HepG2 (cell line): ENCODE results near the gene PSMB10. TPM values are rescaled to one million over a fixed set of nuclear protein-coding genes. Genes with fewer than 3 reads are reported as not detected.
A peak's percentile ranks its signal among the peaks of the same experiment; 100 is the strongest.

Experiments
- ATAC-seq: fragments of 200-7000 bp; cut with Tn5 transposase; 3 replicates; pipeline ENCODE4 v1.9.1; 2020; ENCODE audit warnings: mild to moderate bottlenecking, moderate library complexity
- BruUV-seq: library from RNA; stranded (reverse); fragments of 400-500 nt; replicated peaks from 2 replicates; lab custom pipeline; 2021; lab: Mats Ljungman, UMichigan
- CTCF ChIA-PET: fragments of 300-600 bp; formaldehyde crosslinking; extraction: SDS; loops from one replicate; lab custom pipeline; 2021; ENCODE audit warnings: low total read pairs, inconsistent platforms, low intra/inter-chr PET ratio; lab: Yijun Ruan, JAX
- POLR2A ChIA-PET: fragments of 350-600 bp; sonication (Branson Sonifier 250); formaldehyde crosslinking; loops from one replicate; lab custom pipeline; 2020; ENCODE audit warnings: antibody characterized with exemption, inconsistent platforms; lab: Yijun Ruan, JAX
- DNase-seq: peaks from one replicate; pipeline ENCODE4 v3.0.0-alpha.2; 2015; ENCODE audit warnings: low spot score
- FAIRE-seq: peaks from 3 replicates; lab custom pipeline; 2011; peaks lifted over from hg19 to GRCh38; lab: Jason Lieb, UNC
- H2AFZ ChIP-seq: one replicate; pipeline ENCODE4 v1.6.1; 2011; ENCODE audit warnings: low read length, inconsistent platforms
- H3K27ac ChIP-seq: fragments of 300-600 bp; 3 replicates; pipeline ENCODE4 v1.8.0; 2011; ENCODE audit warnings: mixed run types, mild to moderate bottlenecking, mixed read lengths, low read length, inconsistent platforms; ENCODE audit not compliant: insufficient read depth; ENCODE audit errors: extremely low read length
- H3K27me3 ChIP-seq, 2 experiments: fragments of 200-600 bp in 1 of 2; 2 replicates in 1 of 2; 3 replicates in 1 of 2; pipeline versions ENCODE4 v1.6.0 to v1.8.0; 2011; ENCODE audit warnings: low read length in 2 of 2, mild to moderate bottlenecking in 2 of 2, moderate library complexity in 2 of 2, inconsistent platforms in 1 of 2; ENCODE audit not compliant: insufficient read depth in 2 of 2, control insufficient read depth in 1 of 2
- H3K36me3 ChIP-seq, 2 experiments: fragments of 200-600 bp in 1 of 2; replicated peaks in 1 of 2; 2 replicates in 1 of 2; 3 replicates in 1 of 2; pipeline versions ENCODE4 v1.5.1 to v1.8.0; 2011; ENCODE audit warnings: low read length in 2 of 2, inconsistent platforms in 1 of 2; ENCODE audit not compliant: insufficient read depth in 2 of 2, control insufficient read depth in 1 of 2
- H3K4me1 ChIP-seq: 2 replicates; pipeline ENCODE4 v1.5.1; 2012; ENCODE audit warnings: low read length, inconsistent platforms; ENCODE audit not compliant: insufficient read depth
- H3K4me2 ChIP-seq: 2 replicates; pipeline ENCODE4 v1.6.0; 2011; ENCODE audit warnings: low read depth, low read length, inconsistent platforms
- H3K4me3 ChIP-seq, 3 experiments: fragments of 200-600 bp in 1 of 3; sonication (generic), shearing (Covaris generic) in 1 of 3; replicated peaks in 1 of 3; 2 replicates each; pipeline ENCODE4 v1.5.1; 2011 to 2016; ENCODE audit warnings: low read length in 3 of 3, inconsistent platforms in 2 of 3, low read depth in 2 of 3, mild to moderate bottlenecking in 2 of 3, control low read depth in 1 of 3, mixed read lengths in 1 of 3; ENCODE audit not compliant: insufficient read depth in 1 of 3
- H3K79me2 ChIP-seq: one replicate; pipeline ENCODE4 v1.6.1; 2011; ENCODE audit warnings: low read length, inconsistent platforms; ENCODE audit not compliant: insufficient read depth
- H3K9ac ChIP-seq: 2 replicates; pipeline ENCODE4 v1.6.0; 2011; ENCODE audit warnings: mild to moderate bottlenecking, low read depth, low read length, inconsistent platforms; ENCODE audit not compliant: insufficient read depth
- H3K9me3 ChIP-seq: 2 replicates; pipeline ENCODE4 v1.5.1; 2012; ENCODE audit warnings: mild to moderate bottlenecking, low read length
- H4K20me1 ChIP-seq: 2 replicates; pipeline ENCODE4 v1.6.0; 2011; ENCODE audit warnings: inconsistent platforms, mild to moderate bottlenecking, low read length, moderate library complexity; ENCODE audit not compliant: insufficient read depth
- ARNT ChIP-seq: fragments of 450-650 bp; IDR thresholded peaks from 2 replicates; pipeline ENCODE4 v1.6.1; 2017
- HNRNPL ChIP-seq: fragments of 200-400 bp; formaldehyde crosslinking; IDR thresholded peaks from 2 replicates; pipeline ENCODE4 v1.6.1; 2017; ENCODE audit warnings: mild to moderate bottlenecking, low read depth, low read length
- KAT2B ChIP-seq: fragments of 150-350 bp; IDR thresholded peaks from 2 replicates; pipeline ENCODE4 v1.6.1; 2014; ENCODE audit warnings: low read depth, low read length, borderline replicate concordance
- NFIB ChIP-seq: sonication (generic); formaldehyde crosslinking; IDR thresholded peaks from 2 replicates; pipeline ENCODE4 v1.9.0; 2021; ENCODE audit warnings: missing genetic modification reagents, mild to moderate bottlenecking, borderline replicate concordance
- YEATS2 ChIP-seq: sonication (generic); formaldehyde crosslinking; IDR thresholded peaks from 2 replicates; pipeline ENCODE4 v1.4.0; 2020; ENCODE audit warnings: missing genetic modification reagents, borderline replicate concordance
- ZNF124 ChIP-seq: sonication (generic); formaldehyde crosslinking; IDR thresholded peaks from 2 replicates; pipeline ENCODE4 v1.4.0; 2020; ENCODE audit warnings: missing genetic modification reagents
- ZNF224 ChIP-seq: sonication (generic); formaldehyde crosslinking; IDR thresholded peaks from 2 replicates; pipeline ENCODE4 v1.5.0; 2020; ENCODE audit warnings: mild to moderate bottlenecking, missing genetic modification reagents
- ZNF34 ChIP-seq: sonication (generic); formaldehyde crosslinking; IDR thresholded peaks from 2 replicates; pipeline ENCODE4 v1.4.0; 2020; ENCODE audit warnings: mild to moderate bottlenecking, missing genetic modification reagents, borderline replicate concordance
- ZNF569 ChIP-seq: sonication (generic); formaldehyde crosslinking; IDR thresholded peaks from 2 replicates; pipeline ENCODE4 v1.5.0; 2020; ENCODE audit warnings: mild to moderate bottlenecking, missing genetic modification reagents, moderate library complexity, borderline replicate concordance
- ZSCAN31 ChIP-seq: sonication (generic); formaldehyde crosslinking; IDR thresholded peaks from 2 replicates; pipeline ENCODE4 v1.5.0; 2020; ENCODE audit warnings: low read depth, mild to moderate bottlenecking, missing genetic modification reagents
- WGBS: methylation state at CpG from one replicate; pipeline ENCODE4 v1.1.6; 2017; ENCODE audit warnings: low lambda C conversion rate; 5-methylcytosine and 5-hydroxymethylcytosine counted together
- in situ Hi-C: cut with HindIII; loops from 2 replicates; pipeline ENCODE4 v1.10.0; 2017; ENCODE audit warnings: low pct_unique_long_range_greater_than_20kb; ENCODE audit not compliant: extremely low pct_ligation_motif_present
- intact Hi-C: fragments of 100-400 bp; cut with micrococcal nuclease; formaldehyde crosslinking; loops from one replicate; pipeline ENCODE4 v1.10.0; 2022; ENCODE audit not compliant: unreplicated experiment
- polyA plus RNA-seq, 8 experiments: library from polyadenylated mRNA; depleted of rRNA in 3 of 8; stranded (reverse) in 7 of 8; unstranded in 1 of 8; fragments of >200 nt; fragmentation: Illumina TruSeq in 4 of 8; extraction: Trizol in 4 of 8; gene quantifications; 2 replicates each; pipeline versions ENCODE4 v1.2.1 to v1.2.3, GENCODE V29; 2011 to 2016; ENCODE audit warnings: low read depth in 4 of 8, missing spikeins in 1 of 8, mixed read lengths in 1 of 8; ENCODE audit not compliant: insufficient read depth in 1 of 8
- total RNA-seq, 5 experiments: library from RNA; depleted of rRNA; stranded (reverse); fragments of >200 nt; fragmentation: Illumina TruSeq; extraction: Trizol; gene quantifications; 2 replicates each; pipeline ENCODE4 v1.2.3, GENCODE V29; 2016; ENCODE audit warnings: low read depth in 1 of 5
- TF ChIP-seq, protein P1 (sequence below): fragments of 450-650 bp; IDR thresholded peaks from 2 replicates; pipeline ENCODE4 v1.6.1; 2017
- TF ChIP-seq, protein P2 (sequence below): sonication (generic); formaldehyde crosslinking; IDR thresholded peaks from 2 replicates; pipeline ENCODE4 v1.8.0; 2022; ENCODE audit warnings: mild to moderate bottlenecking, missing genetic modification reagents, borderline replicate concordance
- TF ChIP-seq, protein P3 (sequence below): sonication (generic); formaldehyde crosslinking; IDR thresholded peaks from 2 replicates; pipeline ENCODE4 v1.4.0; 2020; ENCODE audit warnings: missing genetic modification reagents
- TF ChIP-seq, protein P4 (sequence below): IDR thresholded peaks from 2 replicates; pipeline ENCODE4 v1.6.1; 2016
- TF ChIP-seq, protein P5 (sequence below): sonication (generic); formaldehyde crosslinking; IDR thresholded peaks from 2 replicates; pipeline ENCODE4 v1.5.1; 2020; ENCODE audit warnings: mild to moderate bottlenecking, missing genetic modification reagents, moderate library complexity
- TF ChIP-seq, protein P6 (sequence below): sonication (generic); formaldehyde crosslinking; IDR thresholded peaks from 2 replicates; pipeline ENCODE4 v1.4.0; 2020; ENCODE audit warnings: mild to moderate bottlenecking, missing genetic modification reagents

Gene PSMB10
- total and polyA plus RNA-seq, 2 of the 13 experiments (the other 11 are each of a cell fraction or from before 2014, with no cell fraction given): 12.7 to 65.9 TPM

DNA sequence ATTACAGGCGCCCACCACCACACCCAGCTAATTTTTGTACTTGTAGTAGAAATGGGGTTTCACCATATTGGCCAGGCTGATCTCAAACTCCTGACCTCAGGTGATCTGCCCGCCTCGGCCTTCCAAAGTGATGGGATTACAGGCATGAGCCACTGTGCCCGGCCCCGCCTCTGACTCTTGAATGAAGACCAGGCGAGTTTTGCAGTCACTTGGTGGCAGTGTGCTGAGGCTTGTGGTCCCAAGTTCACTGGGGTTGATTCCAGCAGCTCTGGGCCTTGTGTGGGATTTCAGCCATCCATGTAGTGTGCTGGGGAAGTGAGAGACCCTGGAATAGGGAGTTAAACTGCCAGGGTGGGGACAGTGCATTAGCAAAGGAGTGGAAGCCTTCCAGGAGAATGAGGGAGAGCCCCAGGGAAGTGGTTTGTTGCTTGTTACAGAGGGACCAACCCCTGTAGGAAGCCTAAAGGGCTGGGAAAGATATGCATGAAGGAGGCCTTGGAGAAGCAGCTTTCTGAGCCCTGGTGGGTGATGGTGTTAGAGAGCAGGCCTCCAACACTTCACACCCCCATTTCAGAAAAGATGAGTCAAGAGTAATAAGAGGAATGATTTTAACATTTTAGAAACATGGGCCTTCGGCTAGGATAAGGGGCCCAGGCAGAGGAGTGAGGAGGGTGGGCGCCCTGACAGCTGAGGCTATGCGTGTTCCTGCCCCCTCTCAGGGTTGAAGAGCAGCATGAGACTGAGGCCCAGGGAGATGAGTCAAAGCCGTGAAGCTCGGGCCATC lies 29.1 kb downstream of the PSMB10 start:
- no TSS peak for BruUV-seq
- peaks cover 15% of the 10 kb centered on the region for H3K4me1 ChIP-seq
- H2AFZ ChIP-seq: no peak overlapping the region
- CTCF ChIA-PET: no interaction called here
- peaks cover under 1% of the 10 kb centered on the region; the same call in 1 of the 2 replicates for H4K20me1 ChIP-seq
- POLR2A ChIA-PET: interaction anchor here (1.1 kb wide), 1 partner anchor 181 kb away, joined by 3 read pairs; no protein-coding TSS in a partner anchor
- peaks cover 11 to 37% of the 10 kb centered on the region in 2 experiments for H3K36me3 ChIP-seq
- in situ Hi-C loops: no loop called here
- intact Hi-C loops: no loop called here
- H3K4me3 ChIP-seq: no peak overlapping the region
- H3K4me2 ChIP-seq: no peak overlapping the region
- ATAC-seq (peak; percentile 83), FAIRE-seq (peak; percentile 71), DNase-seq (peak; percentile 48)
- H3K27me3 ChIP-seq: no peaks in the 10 kb centered on the region
- peak overlapping the region; percentile 20 for H3K27ac ChIP-seq
- no peaks in the 10 kb centered on the region for H3K79me2 ChIP-seq
- H3K9me3 ChIP-seq: no peaks in the 10 kb centered on the region
- 67% methylated on average over 11 of the region's 11 CpGs for WGBS
- peak overlapping the region; percentile 15; the same call in 1 of the 2 replicates for H3K9ac ChIP-seq
- TF ChIP-seq, protein P1, sequence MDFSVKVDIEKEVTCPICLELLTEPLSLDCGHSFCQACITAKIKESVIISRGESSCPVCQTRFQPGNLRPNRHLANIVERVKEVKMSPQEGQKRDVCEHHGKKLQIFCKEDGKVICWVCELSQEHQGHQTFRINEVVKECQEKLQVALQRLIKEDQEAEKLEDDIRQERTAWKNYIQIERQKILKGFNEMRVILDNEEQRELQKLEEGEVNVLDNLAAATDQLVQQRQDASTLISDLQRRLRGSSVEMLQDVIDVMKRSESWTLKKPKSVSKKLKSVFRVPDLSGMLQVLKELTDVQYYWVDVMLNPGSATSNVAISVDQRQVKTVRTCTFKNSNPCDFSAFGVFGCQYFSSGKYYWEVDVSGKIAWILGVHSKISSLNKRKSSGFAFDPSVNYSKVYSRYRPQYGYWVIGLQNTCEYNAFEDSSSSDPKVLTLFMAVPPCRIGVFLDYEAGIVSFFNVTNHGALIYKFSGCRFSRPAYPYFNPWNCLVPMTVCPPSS: no peak
- TF ChIP-seq ARNT (no peak), ZNF224 (no peak), HNRNPL (no peak), ZNF569 (CRISPR knock-in tag) (no peak), NFIB (no peak), YEATS2 (no peak), ZNF34 (CRISPR knock-in tag) (no peak), ZNF124 (CRISPR knock-in tag) (no peak), KAT2B (no peak), ZSCAN31 (CRISPR knock-in tag) (no peak)
- TF ChIP-seq, protein P2, sequence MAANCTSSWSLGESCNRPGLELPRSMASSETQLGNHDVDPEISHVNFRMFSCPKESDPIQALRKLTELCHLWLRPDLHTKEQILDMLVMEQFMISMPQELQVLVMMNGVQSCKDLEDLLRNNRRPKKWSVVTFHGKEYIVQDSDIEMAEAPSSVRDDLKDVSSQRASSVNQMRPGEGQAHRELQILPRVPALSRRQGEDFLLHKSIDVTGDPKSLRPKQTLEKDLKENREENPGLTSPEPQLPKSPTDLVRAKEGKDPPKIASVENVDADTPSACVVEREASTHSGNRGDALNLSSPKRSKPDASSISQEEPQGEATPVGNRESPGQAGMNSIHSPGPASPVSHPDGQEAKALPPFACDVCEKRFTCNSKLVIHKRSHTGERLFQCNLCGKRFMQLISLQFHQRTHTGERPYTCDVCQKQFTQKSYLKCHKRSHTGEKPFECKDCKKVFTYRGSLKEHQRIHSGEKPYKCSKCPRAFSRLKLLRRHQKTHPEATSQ (CRISPR knock-in tag): no peak
- TF ChIP-seq, protein P3, sequence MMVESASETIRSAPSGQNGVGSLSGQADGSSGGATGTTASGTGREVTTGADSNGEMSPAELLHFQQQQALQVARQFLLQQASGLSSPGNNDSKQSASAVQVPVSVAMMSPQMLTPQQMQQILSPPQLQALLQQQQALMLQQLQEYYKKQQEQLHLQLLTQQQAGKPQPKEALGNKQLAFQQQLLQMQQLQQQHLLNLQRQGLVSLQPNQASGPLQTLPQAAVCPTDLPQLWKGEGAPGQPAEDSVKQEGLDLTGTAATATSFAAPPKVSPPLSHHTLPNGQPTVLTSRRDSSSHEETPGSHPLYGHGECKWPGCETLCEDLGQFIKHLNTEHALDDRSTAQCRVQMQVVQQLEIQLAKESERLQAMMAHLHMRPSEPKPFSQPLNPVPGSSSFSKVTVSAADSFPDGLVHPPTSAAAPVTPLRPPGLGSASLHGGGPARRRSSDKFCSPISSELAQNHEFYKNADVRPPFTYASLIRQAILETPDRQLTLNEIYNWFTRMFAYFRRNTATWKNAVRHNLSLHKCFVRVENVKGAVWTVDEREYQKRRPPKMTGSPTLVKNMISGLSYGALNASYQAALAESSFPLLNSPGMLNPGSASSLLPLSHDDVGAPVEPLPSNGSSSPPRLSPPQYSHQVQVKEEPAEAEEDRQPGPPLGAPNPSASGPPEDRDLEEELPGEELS (CRISPR knock-in tag): no peak
- TF ChIP-seq, protein P4, sequence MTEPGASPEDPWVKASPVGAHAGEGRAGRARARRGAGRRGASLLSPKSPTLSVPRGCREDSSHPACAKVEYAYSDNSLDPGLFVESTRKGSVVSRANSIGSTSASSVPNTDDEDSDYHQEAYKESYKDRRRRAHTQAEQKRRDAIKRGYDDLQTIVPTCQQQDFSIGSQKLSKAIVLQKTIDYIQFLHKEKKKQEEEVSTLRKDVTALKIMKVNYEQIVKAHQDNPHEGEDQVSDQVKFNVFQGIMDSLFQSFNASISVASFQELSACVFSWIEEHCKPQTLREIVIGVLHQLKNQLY: no peak
- TF ChIP-seq, protein P5, sequence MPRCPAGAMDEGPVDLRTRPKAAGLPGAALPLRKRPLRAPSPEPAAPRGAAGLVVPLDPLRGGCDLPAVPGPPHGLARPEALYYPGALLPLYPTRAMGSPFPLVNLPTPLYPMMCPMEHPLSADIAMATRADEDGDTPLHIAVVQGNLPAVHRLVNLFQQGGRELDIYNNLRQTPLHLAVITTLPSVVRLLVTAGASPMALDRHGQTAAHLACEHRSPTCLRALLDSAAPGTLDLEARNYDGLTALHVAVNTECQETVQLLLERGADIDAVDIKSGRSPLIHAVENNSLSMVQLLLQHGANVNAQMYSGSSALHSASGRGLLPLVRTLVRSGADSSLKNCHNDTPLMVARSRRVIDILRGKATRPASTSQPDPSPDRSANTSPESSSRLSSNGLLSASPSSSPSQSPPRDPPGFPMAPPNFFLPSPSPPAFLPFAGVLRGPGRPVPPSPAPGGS (CRISPR knock-in tag): no peak
- TF ChIP-seq, protein P6, sequence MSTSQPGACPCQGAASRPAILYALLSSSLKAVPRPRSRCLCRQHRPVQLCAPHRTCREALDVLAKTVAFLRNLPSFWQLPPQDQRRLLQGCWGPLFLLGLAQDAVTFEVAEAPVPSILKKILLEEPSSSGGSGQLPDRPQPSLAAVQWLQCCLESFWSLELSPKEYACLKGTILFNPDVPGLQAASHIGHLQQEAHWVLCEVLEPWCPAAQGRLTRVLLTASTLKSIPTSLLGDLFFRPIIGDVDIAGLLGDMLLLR: no peak
